Neural progenitor cell (in vitro differentiated cells): Measurements from ENCODE around the gene JOSD1.

Experiments used
- CTCF ChIP-seq: fragments of 200-600 bp; sonication (generic); IDR thresholded peaks from 2 replicates; pipeline ENCODE4 v1.5.1; 2017; ENCODE audit warnings: antibody characterized with exemption, mild to moderate bottlenecking
- EZH2 ChIP-seq: fragments of 200-600 bp; sonication (generic); IDR thresholded peaks from 2 replicates; pipeline ENCODE4 v1.6.1; 2017; ENCODE audit warnings: antibody characterized with exemption, mild to moderate bottlenecking, moderate library complexity
- EZH2phosphoT487 ChIP-seq: fragments of 200-600 bp; sonication (generic); IDR thresholded peaks from 2 replicates; pipeline ENCODE4 v1.6.1; 2017; ENCODE audit warnings: antibody characterized with exemption

- TF ChIP-seq CTCF (no peak), EZH2 (no peak), EZH2phosphoT487 (no peak)
Observed at GRCh38 chr22:38737302-38738060, 36.7 kb upstream of the JOSD1 start.
